Posterior vena cava (tissue), 2 donors: ENCODE data around the gene LRWD1. TPM values are rescaled to one million over a fixed set of nuclear protein-coding genes. Genes with fewer than 3 reads are reported as not detected.
A peak's percentile ranks its signal among the peaks of the same experiment; 100 is the strongest.
"Not testable (repeated sequence)": the region's sequence is repeated elsewhere in the genome, so short reads cannot be mapped to it uniquely, and the experiment has no call there.

ENCODE experiments used
- DNase-seq: peaks from one replicate; pipeline ENCODE4 v3.0.0-alpha.2; 2020; ENCODE audit warnings: low spot score
- intact Hi-C, 2 donors: fragments of 100-400 bp; cut with DNase I; formaldehyde crosslinking; loops; one replicate each; pipeline versions ENCODE4 v1.14.1 to v1.14.2; 2022 to 2023
- total RNA-seq, 2 donors: library from RNA; stranded (reverse); fragmentation: NEBNext Ultra II Directional; extraction: Animal tissue kit (Norgen Biotek cat#: 25700); gene quantifications; one replicate each; pipeline ENCODE4 v1.2.1, GENCODE V29; 2021
- donor health status: DM: yes; HTN: yes; CAD: no.
- donor health status: DM: yes; HTN: yes; CAD: no.

Gene LRWD1
- total RNA-seq, 2 donors from 2014 or later: 6.6 to 9.2 TPM

GRCh38 chr7:102436118-102436517 is 28.7 kb upstream of the LRWD1 start:
- intact Hi-C loops: no loop called here
- no peak for DNase-seq

GRCh38 chr7:102439963-102440795 is 24.6 kb upstream of the LRWD1 start:
- DNase-seq: peak; percentile 89
- intact Hi-C loops: no loop called here

GRCh38 chr7:102444961-102445673 is 19.7 kb upstream of the LRWD1 start:
- intact Hi-C loops: no loop called here
- no peak for DNase-seq

- no peak for DNase-seq
- intact Hi-C loops: no loop called here
Observed at GRCh38 chr7:102445674-102446071, 19.1 kb upstream of the LRWD1 start.

GRCh38 chr7:102446387-102447156 is 18.2 kb upstream of the LRWD1 start:
- DNase-seq: no peak
- intact Hi-C loops: no loop called here

- DNase-seq: no peak
- intact Hi-C loops: no loop called here
Observed at GRCh38 chr7:102447311-102447710, 17.5 kb upstream of the LRWD1 start.

GRCh38 chr7:102449136-102449535 is 15.6 kb upstream of the LRWD1 start:
- no peak for DNase-seq
- intact Hi-C loops: no loop called here

GRCh38 chr7:102450242-102450641 is 14.5 kb upstream of the LRWD1 start:
- intact Hi-C loops: no loop called here
- DNase-seq: no peak

GRCh38 chr7:102451371-102452054 is 13.3 kb upstream of the LRWD1 start:
- intact Hi-C loops: no loop called here

GRCh38 chr7:102452451-102452850 is 12.3 kb upstream of the LRWD1 start:
- intact Hi-C loops: no loop called here
- DNase-seq: no peak

More at GRCh38 chr7:102451371-102452054, 13.3 kb upstream of the LRWD1 start:
- DNase-seq: no peak

GRCh38 chr7:102453319-102453718 is 11.5 kb upstream of the LRWD1 start:
- DNase-seq: no peak
- intact Hi-C loops: no loop called here

GRCh38 chr7:102454468-102454867 is 10.3 kb upstream of the LRWD1 start:
- intact Hi-C loops: no loop called here
- DNase-seq: no peak

- intact Hi-C loops, DNase-seq: not testable (repeated sequence)
Observed at GRCh38 chr7:102454932-102455331, 9.9 kb upstream of the LRWD1 start.

GRCh38 chr7:102455596-102455995 is 9.2 kb upstream of the LRWD1 start:
- intact Hi-C loops: no loop called here
- DNase-seq: no peak

- intact Hi-C loops: no loop called here
- no peak for DNase-seq
Observed at GRCh38 chr7:102456327-102456726, 8.5 kb upstream of the LRWD1 start.

GRCh38 chr7:102457352-102457924 is 7.3 kb upstream of the LRWD1 start:
- DNase-seq: no peak
- intact Hi-C loops: no loop called here

GRCh38 chr7:102459221-102459844 is 5.5 kb upstream of the LRWD1 start:
- intact Hi-C loops: no loop called here
- DNase-seq: no peak

- no peak for DNase-seq
- intact Hi-C loops: no loop called here
Observed at GRCh38 chr7:102460467-102460866, 4.3 kb upstream of the LRWD1 start.
